GM12891 (cell line): Measurements from ENCODE around the gene NLGN4Y.

Experiments used
- POLR2A ChIP-seq: IDR thresholded peaks from 2 replicates; pipeline ENCODE4 v1.6.1; 2011; ENCODE audit warnings: low read depth, low read length, control low read depth
- POLR2AphosphoS5 ChIP-seq: IDR thresholded peaks from 2 replicates; pipeline ENCODE4 v1.6.1; 2011; ENCODE audit warnings: low read depth, low read length, control low read depth
- POU2F2 ChIP-seq: IDR thresholded peaks from 2 replicates; pipeline ENCODE4 v1.6.1; 2011; ENCODE audit warnings: low read depth, mild to moderate bottlenecking, control low read depth, low read length, moderate library complexity
- SPI1 ChIP-seq: IDR thresholded peaks from 2 replicates; pipeline ENCODE4 v1.6.1; 2011; ENCODE audit warnings: low read depth, low read length, control low read depth
- TAF1 ChIP-seq: IDR thresholded peaks from 2 replicates; pipeline ENCODE4 v1.6.1; 2011; ENCODE audit warnings: low read depth, low read length, control low read depth

DNA sequence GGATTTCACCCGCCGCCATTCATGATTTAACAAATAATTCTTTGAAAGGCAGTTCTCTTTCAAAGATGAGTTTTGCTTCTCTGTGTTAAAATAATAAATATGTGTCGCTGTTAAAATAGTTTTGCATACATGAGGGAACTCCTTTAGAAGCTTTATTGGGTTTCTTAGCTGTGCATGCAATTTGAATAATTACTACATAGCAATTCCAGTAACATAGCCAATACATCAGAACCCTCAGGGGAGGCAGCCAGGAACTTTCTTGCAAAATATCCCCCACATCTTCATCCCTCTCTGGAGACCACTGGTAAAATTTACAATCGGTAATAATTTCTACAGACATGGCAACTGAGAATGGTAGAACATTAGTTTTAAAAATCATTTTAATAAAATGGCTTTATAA lies 268.8 kb downstream of the NLGN4Y start:
- TF ChIP-seq TAF1 (no peak), POLR2A (no peak), POLR2AphosphoS5 (no peak), SPI1 (no peak), POU2F2 (no peak)
